GM12872 (cell line): ENCODE data around the gene LIN7A.

ENCODE experiments used
- CTCF ChIP-seq: IDR thresholded peaks from 3 replicates; pipeline ENCODE4 v1.5.1; 2011; ENCODE audit warnings: low read depth, mild to moderate bottlenecking, low read length, moderate library complexity; ENCODE audit not compliant: insufficient read depth

The LIN7A gene

DNA sequence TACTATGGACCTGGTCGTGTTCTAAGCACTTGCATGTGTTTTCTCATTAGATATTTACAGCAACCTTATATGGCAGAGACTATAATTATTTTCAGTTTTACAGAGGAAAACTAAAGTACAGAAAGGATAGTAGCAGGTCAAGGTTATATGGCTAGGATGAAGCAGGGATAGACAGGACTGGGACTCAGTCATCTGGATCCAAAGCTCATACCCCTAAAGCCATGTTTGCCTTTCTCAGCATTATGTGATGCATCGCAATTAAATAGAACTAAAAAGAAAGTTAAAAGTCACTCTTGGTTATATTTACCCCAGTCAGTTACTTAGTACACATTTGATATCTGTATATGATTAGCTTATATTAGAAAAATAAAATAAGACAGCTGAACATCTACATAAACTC is 13.3 kb downstream of the LIN7A start:
- TF ChIP-seq CTCF = no peak

DNA sequence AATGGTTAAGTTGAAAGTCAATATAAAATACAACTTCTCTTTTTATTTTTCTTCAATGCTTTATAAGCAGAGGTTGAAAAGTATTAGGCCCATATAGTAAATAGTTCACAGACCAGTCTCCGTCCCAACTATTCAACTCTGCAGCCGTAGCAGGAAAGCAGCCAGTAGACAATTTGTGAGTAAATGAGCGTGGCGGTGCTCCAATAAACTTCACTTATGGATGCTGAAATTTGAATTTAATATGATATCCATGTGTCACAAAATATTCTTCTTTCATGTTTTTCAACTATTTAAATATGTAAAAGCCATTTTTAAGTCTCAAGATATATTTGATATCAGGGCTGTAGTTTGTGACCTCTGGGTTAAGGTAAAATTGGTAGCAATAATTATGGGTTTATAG is 17.7 kb downstream of the LIN7A start:
- no peak for TF ChIP-seq CTCF

- no peak for TF ChIP-seq CTCF
Observed at GRCh38 chr12:80917651-80918050, 20.1 kb downstream of the LIN7A start.

DNA sequence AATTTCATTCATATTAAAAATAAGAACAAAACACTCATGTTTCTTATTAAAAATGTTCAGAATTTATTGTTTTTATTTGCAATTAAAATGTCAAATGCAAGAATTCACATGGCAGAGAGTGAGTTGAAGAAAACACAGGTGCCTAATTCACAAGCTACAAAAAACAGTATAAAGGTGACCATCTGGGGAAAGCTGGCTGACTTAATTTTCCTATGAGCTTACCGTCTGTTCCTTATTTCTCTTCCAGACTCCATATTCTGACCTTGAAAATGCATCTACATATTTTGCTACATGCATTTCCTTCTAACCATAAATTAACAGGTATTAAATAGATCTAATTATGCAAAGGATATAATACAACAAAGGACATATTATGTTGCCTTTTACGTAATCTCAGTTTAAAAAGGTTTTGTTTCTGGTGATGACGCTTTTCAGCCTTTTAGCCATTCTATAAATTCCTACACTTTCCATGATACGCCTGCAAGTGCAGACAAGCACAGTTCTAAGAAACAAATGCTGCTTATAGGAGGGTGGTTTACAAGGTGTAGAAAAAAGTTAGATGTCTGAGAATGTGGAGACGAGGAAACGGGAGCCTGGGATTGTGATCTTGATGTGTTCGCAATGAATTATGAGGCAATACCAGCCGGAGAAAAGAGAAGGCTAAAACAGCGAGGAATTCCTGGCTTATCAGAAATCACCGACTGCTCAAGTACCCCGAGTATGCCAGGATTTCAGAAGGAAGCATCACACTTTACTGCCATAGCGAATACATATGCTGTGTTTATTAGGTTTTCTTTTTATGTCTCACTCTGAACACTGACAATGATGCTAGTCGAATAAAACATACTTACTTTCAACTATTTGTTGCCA is 24.6 kb downstream of the LIN7A start:
- no peak for TF ChIP-seq CTCF

GRCh38 chr12:80909370-80909769 is 28.4 kb downstream of the LIN7A start:
- no peak for TF ChIP-seq CTCF

- TF ChIP-seq CTCF = no peak
Observed at GRCh38 chr12:80902711-80903110, 35.0 kb downstream of the LIN7A start.

GRCh38 chr12:80901661-80902060 is 36.1 kb downstream of the LIN7A start:
- TF ChIP-seq CTCF = no peak
